ENCODE data around the gene PTPRJ. TPM values are rescaled to one million over a fixed set of nuclear protein-coding genes. Genes with fewer than 3 reads are reported as not detected.
"Not testable (repeated sequence)": the region's sequence is repeated elsewhere in the genome, so short reads cannot be mapped to it uniquely, and the experiment has no call there.

PTPRJ gene
- total RNA-seq (2013): 52.1 TPM
- polyA plus RNA-seq (10 to 100 TPM in 2 of 3 donors, 1 to 10 TPM in 1; 10.0 to 36.4 (median 14.6) TPM), polyA minus RNA-seq (45.3 and 69.8 TPM in 2 replicates), total RNA-seq (125 to 638 (median 202) reads per million in 11 experiments)

DNA sequence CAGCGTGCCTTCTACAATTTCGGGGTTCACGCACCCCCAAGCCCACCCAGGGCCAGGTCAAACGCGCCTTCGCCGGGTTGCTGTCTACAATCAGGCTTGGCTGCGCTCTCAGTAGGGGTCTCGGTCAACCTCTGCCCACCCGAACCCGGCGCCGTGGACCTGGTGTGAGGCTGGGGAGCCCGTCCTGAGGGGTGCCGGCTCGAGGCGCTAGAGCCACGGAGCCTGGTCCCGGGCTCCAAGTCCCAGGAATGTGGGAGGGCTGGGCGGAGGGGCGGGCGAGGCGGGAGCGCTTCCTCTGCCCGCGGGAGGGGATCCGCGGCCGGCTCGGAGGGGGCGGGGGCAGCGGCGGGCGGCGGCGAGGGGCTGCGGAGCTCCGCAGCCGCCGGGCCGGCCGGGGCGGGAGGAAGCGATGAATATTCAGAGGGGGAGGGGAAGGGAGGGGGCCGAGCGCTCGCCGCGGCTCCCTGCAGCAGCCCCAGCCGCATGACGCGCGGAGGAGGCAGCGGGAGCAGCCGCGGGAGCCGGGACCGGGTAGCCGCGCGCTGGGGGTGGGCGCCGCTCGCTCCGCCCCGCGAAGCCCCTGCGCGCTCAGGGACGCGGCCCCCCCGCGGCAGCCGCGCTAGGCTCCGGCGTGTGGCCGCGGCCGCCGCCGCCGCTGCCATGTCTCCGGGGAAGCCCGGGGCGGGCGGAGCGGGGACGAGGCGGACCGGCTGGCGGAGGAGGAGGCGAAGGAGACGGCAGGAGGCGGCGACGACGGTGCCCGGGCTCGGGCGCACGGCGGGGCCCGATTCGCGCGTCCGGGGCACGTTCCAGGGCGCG, at the start of gene PTPRJ:
Gene PTPRJ, plus strand, starts transcription at position 472 of the 819 bp plus-strand sequence. CDS start 354 bp downstream, outside the sequence.
- Histone ChIP-seq H3K4me2 (replicated peaks; ENCODE audit: extremely low read depth, low read length, poor library complexity, severe bottlenecking) (peak within 1 kb of the TSS; percentile 87), H3K4me1 (ENCODE audit: control insufficient read depth in 1 of 2, insufficient read depth in 2 of 2, low read length in 2 of 2) (peaks cover 46 to 59% of the 10 kb centered on the region in 2 donors), H3K36me3 (replicated peaks in 1 of 2; ENCODE audit: control insufficient read depth in 1 of 2, insufficient read depth in 2 of 2, low read length in 2 of 2) (peaks cover 0 to 8% of the 10 kb centered on the region in 2 donors), H3K4me3 (replicated peaks in 1 of 3; ENCODE audit: low read depth in 2 of 3, low read length in 3 of 3) (peak within 1 kb of the TSS; percentile 69 to 96 (median 80)), H4K20me1 (ENCODE audit: insufficient read depth, low read length) (peaks cover 45% of the 10 kb centered on the region), H3K9ac (ENCODE audit: insufficient read depth, low read length, poor library complexity, severe bottlenecking) (peak within 1 kb of the TSS; percentile 87), H3K9me3 (replicated peaks in 1 of 2; ENCODE audit: control insufficient read depth in 1 of 2, insufficient read depth in 1 of 2, low read length in 2 of 2) (no peaks in the 10 kb centered on the region), H3K79me2 (ENCODE audit: insufficient read depth, low read length) (peaks cover 43% of the 10 kb centered on the region), H3K27me3 (ENCODE audit: control insufficient read depth in 2 of 2, insufficient read depth in 2 of 2, low read length in 2 of 2) (peaks cover 0 to 7% of the 10 kb centered on the region in 2 donors), H2AFZ (ENCODE audit: insufficient read depth, low read depth, low read length, poor library complexity, severe bottlenecking) (peak within 1 kb of the TSS; percentile 71), H3K27ac (ENCODE audit: low read depth in 1 of 2, low read length in 2 of 2) (peak within 1 kb of the TSS; percentile 71 to 76)
- H3K27ac Mint-ChIP-seq: peak within 1 kb of the TSS in 6 of 7 donors; percentile 6 to 96 (median 79)
- H3K4me1 Mint-ChIP-seq: peaks cover 55% of the 10 kb centered on the region
- intact Hi-C loops (cut with micrococcal nuclease): loop anchor here (5.0 kb wide), 3 partner anchors 33 to 52 kb away; no protein-coding TSS in a partner anchor
- peaks cover 4 to 17% of the 10 kb centered on the region in 2 donors for H3K36me3 Mint-ChIP-seq
- 3% methylated on average over 95 of the region's 111 CpGs for WGBS (ENCODE audit: insufficient coverage)
- peak within 1 kb of the TSS; percentile 94 to 98 for H3K4me3 Mint-ChIP-seq
- peaks cover 0 to 11% (median 7%) of the 10 kb centered on the region in 3 donors for H3K27me3 Mint-ChIP-seq (ENCODE audit: low read depth in 3 of 3)
- TF ChIP-seq, protein P1, sequence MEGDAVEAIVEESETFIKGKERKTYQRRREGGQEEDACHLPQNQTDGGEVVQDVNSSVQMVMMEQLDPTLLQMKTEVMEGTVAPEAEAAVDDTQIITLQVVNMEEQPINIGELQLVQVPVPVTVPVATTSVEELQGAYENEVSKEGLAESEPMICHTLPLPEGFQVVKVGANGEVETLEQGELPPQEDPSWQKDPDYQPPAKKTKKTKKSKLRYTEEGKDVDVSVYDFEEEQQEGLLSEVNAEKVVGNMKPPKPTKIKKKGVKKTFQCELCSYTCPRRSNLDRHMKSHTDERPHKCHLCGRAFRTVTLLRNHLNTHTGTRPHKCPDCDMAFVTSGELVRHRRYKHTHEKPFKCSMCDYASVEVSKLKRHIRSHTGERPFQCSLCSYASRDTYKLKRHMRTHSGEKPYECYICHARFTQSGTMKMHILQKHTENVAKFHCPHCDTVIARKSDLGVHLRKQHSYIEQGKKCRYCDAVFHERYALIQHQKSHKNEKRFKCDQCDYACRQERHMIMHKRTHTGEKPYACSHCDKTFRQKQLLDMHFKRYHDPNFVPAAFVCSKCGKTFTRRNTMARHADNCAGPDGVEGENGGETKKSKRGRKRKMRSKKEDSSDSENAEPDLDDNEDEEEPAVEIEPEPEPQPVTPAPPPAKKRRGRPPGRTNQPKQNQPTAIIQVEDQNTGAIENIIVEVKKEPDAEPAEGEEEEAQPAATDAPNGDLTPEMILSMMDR (IDR thresholded peaks at IDR 0.05): no peak
- peak in 2 of 3 donors; percentile 46 to 67 for DNase-seq
- no peaks in the 10 kb centered on the region for H3K9me3 Mint-ChIP-seq

DNA sequence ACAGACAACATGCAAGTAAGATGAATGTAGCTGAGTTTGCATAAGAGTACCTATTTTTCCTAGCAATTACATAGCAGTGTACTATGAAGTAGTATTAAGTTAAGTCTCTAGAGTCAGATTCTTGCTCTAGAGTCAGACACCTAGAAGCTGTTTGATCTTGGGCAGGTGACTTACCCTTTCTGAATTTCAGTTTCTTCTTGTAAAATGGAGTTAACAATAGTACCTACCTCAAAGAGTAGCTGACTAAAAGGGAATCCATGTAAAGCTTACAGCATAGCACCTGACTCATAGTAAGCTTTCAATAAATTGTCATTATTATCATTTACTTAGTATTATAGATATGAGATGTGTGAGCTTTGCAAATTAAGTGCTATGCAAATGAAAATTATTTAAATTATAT, 47.8 kb upstream of the PTPRJ start:
- Histone ChIP-seq H3K4me3 (replicated peaks in 1 of 3; ENCODE audit: low read depth in 2 of 3, low read length in 3 of 3) (no peak overlapping the region), H3K4me1 (ENCODE audit: control insufficient read depth in 1 of 2, insufficient read depth in 2 of 2, low read length in 2 of 2) (peaks cover 21 to 32% of the 10 kb centered on the region in 2 donors), H3K79me2 (ENCODE audit: insufficient read depth, low read length) (peaks cover 2% of the 10 kb centered on the region), H3K27me3 (ENCODE audit: control insufficient read depth in 2 of 2, insufficient read depth in 2 of 2, low read length in 2 of 2) (no peaks in the 10 kb centered on the region), H3K36me3 (replicated peaks in 1 of 2; ENCODE audit: control insufficient read depth in 1 of 2, insufficient read depth in 2 of 2, low read length in 2 of 2) (no peaks in the 10 kb centered on the region), H3K27ac (ENCODE audit: low read depth in 1 of 2, low read length in 2 of 2) (no peak overlapping the region), H3K4me2 (replicated peaks; ENCODE audit: extremely low read depth, low read length, poor library complexity, severe bottlenecking) (no peak overlapping the region), H2AFZ (ENCODE audit: insufficient read depth, low read depth, low read length, poor library complexity, severe bottlenecking) (no peak overlapping the region), H3K9me3 (replicated peaks in 1 of 2; ENCODE audit: control insufficient read depth in 1 of 2, insufficient read depth in 1 of 2, low read length in 2 of 2) (no peaks in the 10 kb centered on the region), H4K20me1 (ENCODE audit: insufficient read depth, low read length) (no peaks in the 10 kb centered on the region), H3K9ac (ENCODE audit: insufficient read depth, low read length, poor library complexity, severe bottlenecking) (no peak overlapping the region)
- DNase-seq: no peak
- Mint-ChIP-seq H3K4me3 (no peak overlapping the region), H3K9me3 (no peaks in the 10 kb centered on the region), H3K4me1 (peaks cover 24% of the 10 kb centered on the region), H3K27ac (no peak overlapping the region), H3K36me3 (no peaks in the 10 kb centered on the region), H3K27me3 (ENCODE audit: low read depth in 3 of 3) (peaks cover 0 to 2% (median 0%) of the 10 kb centered on the region in 3 donors)
- TF ChIP-seq, protein P1 (IDR thresholded peaks at IDR 0.05): no peak
- intact Hi-C loops (cut with micrococcal nuclease): no loop called here

DNA sequence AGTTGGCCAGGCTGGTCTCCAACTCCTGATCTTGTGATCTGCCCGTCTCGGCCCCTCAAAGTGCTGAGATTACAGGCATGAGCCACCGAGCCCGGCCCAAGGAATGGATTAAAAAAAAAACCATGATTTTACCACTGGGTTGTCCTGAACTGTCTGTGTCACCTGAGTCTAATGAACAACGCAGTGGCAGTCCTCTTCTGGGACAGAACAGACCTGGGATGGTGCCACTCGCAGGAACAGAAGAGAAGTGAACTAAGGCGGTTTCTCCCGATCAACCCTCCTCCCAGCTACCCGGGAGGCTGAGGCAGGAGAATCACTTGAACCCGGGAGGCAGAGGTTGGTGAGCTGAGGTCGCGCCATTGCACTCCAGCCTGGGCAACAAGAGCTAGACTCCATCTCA, 46.6 kb upstream of the PTPRJ start:
- DNase-seq; H3K36me3 ChIP-seq (replicated peaks in 1 of 2; ENCODE audit: control insufficient read depth in 1 of 2, insufficient read depth in 2 of 2, low read length in 2 of 2); H3K9me3 ChIP-seq (replicated peaks in 1 of 2; ENCODE audit: control insufficient read depth in 1 of 2, insufficient read depth in 1 of 2, low read length in 2 of 2); H2AFZ ChIP-seq (ENCODE audit: insufficient read depth, low read depth, low read length, poor library complexity, severe bottlenecking); H3K36me3 Mint-ChIP-seq; H3K9ac ChIP-seq (ENCODE audit: insufficient read depth, low read length, poor library complexity, severe bottlenecking); H3K27ac ChIP-seq (ENCODE audit: low read depth in 1 of 2, low read length in 2 of 2); H4K20me1 ChIP-seq (ENCODE audit: insufficient read depth, low read length); H3K27ac Mint-ChIP-seq; H3K4me2 ChIP-seq (replicated peaks; ENCODE audit: extremely low read depth, low read length, poor library complexity, severe bottlenecking); H3K9me3 Mint-ChIP-seq; H3K27me3 Mint-ChIP-seq (ENCODE audit: low read depth in 3 of 3); H3K4me3 ChIP-seq (replicated peaks in 1 of 3; ENCODE audit: low read depth in 2 of 3, low read length in 3 of 3); H3K27me3 ChIP-seq (ENCODE audit: control insufficient read depth in 2 of 2, insufficient read depth in 2 of 2, low read length in 2 of 2); H3K4me3 Mint-ChIP-seq; H3K79me2 ChIP-seq (ENCODE audit: insufficient read depth, low read length): not testable (repeated sequence)
- peaks cover 22 to 32% of the 10 kb centered on the region in 2 donors for H3K4me1 ChIP-seq (ENCODE audit: control insufficient read depth in 1 of 2, insufficient read depth in 2 of 2, low read length in 2 of 2)
- intact Hi-C loops (cut with micrococcal nuclease): loop anchor here (1.0 to 2.0 kb wide), 2 partner anchors 175 to 176 kb away; no protein-coding TSS in a partner anchor
- H3K4me1 Mint-ChIP-seq: peaks cover 29% of the 10 kb centered on the region
- WGBS (ENCODE audit: insufficient coverage): 96% methylated on average over 6 of the region's 12 CpGs
